CD14-positive monocyte (primary cell): ENCODE results near the gene MVP. TPM values are rescaled to one million over a fixed set of nuclear protein-coding genes. Genes with fewer than 3 reads are reported as not detected.

Experiments used
- DNase-seq, 3 donors: peaks; one replicate each; pipeline ENCODE4 v3.0.0-alpha.2; 2011 to 2022
- H2AFZ ChIP-seq: 2 replicates; pipeline ENCODE4 v1.6.0; 2012; ENCODE audit warnings: mild to moderate bottlenecking, low read depth, low read length, inconsistent platforms; ENCODE audit not compliant: insufficient read depth, poor library complexity, severe bottlenecking
- H3K27ac ChIP-seq, 2 donors: 1 replicate in 1 of 2; 2 replicates in 1 of 2; pipeline ENCODE4 v1.5.1; 2012 to 2013; ENCODE audit warnings: low read length in 2 of 2, control low read depth in 1 of 2, inconsistent platforms in 1 of 2, low read depth in 1 of 2, mild to moderate bottlenecking in 1 of 2
- H3K27me3 ChIP-seq, 2 donors: one replicate each; pipeline versions ENCODE4 v1.6.0 to v1.6.1; 2011 to 2013; ENCODE audit warnings: low read length in 2 of 2; ENCODE audit not compliant: control insufficient read depth in 2 of 2, insufficient read depth in 2 of 2
- H3K36me3 ChIP-seq, 2 donors: replicated peaks in 1 of 2; 1 replicate in 1 of 2; 2 replicates in 1 of 2; pipeline versions ENCODE4 v1.5.1 to v1.6.1; 2012 to 2013; ENCODE audit warnings: low read length in 2 of 2, control low read depth in 1 of 2, inconsistent platforms in 1 of 2, mild to moderate bottlenecking in 1 of 2; ENCODE audit not compliant: insufficient read depth in 2 of 2, control insufficient read depth in 1 of 2
- H3K4me1 ChIP-seq, 2 donors: 1 replicate in 1 of 2; 2 replicates in 1 of 2; pipeline versions ENCODE4 v1.5.1 to v1.6.1; 2012 to 2013; ENCODE audit warnings: low read length in 2 of 2, control low read depth in 1 of 2, inconsistent platforms in 1 of 2, mild to moderate bottlenecking in 1 of 2, moderate library complexity in 1 of 2; ENCODE audit not compliant: insufficient read depth in 2 of 2, control insufficient read depth in 1 of 2
- H3K4me2 ChIP-seq: replicated peaks from 2 replicates; pipeline ENCODE3; 2012; ENCODE audit warnings: low read length, moderate library complexity, mild to moderate bottlenecking; ENCODE audit not compliant: poor library complexity, severe bottlenecking; ENCODE audit errors: extremely low read depth
- H3K4me3 ChIP-seq, 3 experiments: fragments of 200-600 bp in 1 of 3; sonication (generic) in 1 of 3; replicated peaks in 1 of 3; 1 replicate in 2 of 3; 2 replicates in 1 of 3; pipeline ENCODE4 v1.5.1; 2011 to 2013; ENCODE audit warnings: low read length in 3 of 3, mild to moderate bottlenecking in 3 of 3, control low read depth in 2 of 3, low read depth in 2 of 3, inconsistent platforms in 1 of 3, moderate library complexity in 1 of 3
- H3K79me2 ChIP-seq: 2 replicates; pipeline ENCODE4 v1.6.0; 2012; ENCODE audit warnings: mild to moderate bottlenecking, control low read depth, inconsistent platforms, low read length, moderate library complexity; ENCODE audit not compliant: insufficient read depth
- H3K9ac ChIP-seq: 2 replicates; pipeline ENCODE4 v1.6.0; 2017; ENCODE audit warnings: low read length, mild to moderate bottlenecking; ENCODE audit not compliant: insufficient read depth, poor library complexity, severe bottlenecking
- H3K9me3 ChIP-seq, 2 donors: replicated peaks in 1 of 2; 1 replicate in 1 of 2; 2 replicates in 1 of 2; pipeline versions ENCODE4 v1.5.1 to v1.6.1; 2012 to 2013; ENCODE audit warnings: low read length in 2 of 2, control low read depth in 1 of 2; ENCODE audit not compliant: control insufficient read depth in 1 of 2, insufficient read depth in 1 of 2
- H4K20me1 ChIP-seq: 2 replicates; pipeline ENCODE4 v1.6.0; 2012; ENCODE audit warnings: mild to moderate bottlenecking, low read length, control low read depth, moderate library complexity; ENCODE audit not compliant: insufficient read depth
- H3K27ac Mint-ChIP-seq, 7 donors: one replicate each; pipeline ENCODE4 v1.8.0; 2020; ENCODE audit warnings: mild to moderate bottlenecking in 7 of 7, mixed read lengths in 7 of 7, moderate library complexity in 6 of 7, inconsistent platforms in 2 of 7
- H3K27me3 Mint-ChIP-seq, 3 donors: one replicate each; pipeline ENCODE4 v1.8.0; 2021 to 2022; ENCODE audit warnings: low read depth in 3 of 3, mild to moderate bottlenecking in 3 of 3, mixed read lengths in 3 of 3, moderate library complexity in 3 of 3, inconsistent platforms in 1 of 3
- H3K36me3 Mint-ChIP-seq, 2 donors: one replicate each; pipeline ENCODE4 v1.8.0; 2020; ENCODE audit warnings: mixed read lengths in 2 of 2, inconsistent platforms in 1 of 2, mild to moderate bottlenecking in 1 of 2
- H3K4me1 Mint-ChIP-seq: one replicate; pipeline ENCODE4 v1.8.0; 2020; ENCODE audit warnings: mild to moderate bottlenecking, mixed read lengths
- H3K4me3 Mint-ChIP-seq, 2 donors: one replicate each; pipeline ENCODE4 v1.8.0; 2020; ENCODE audit warnings: mild to moderate bottlenecking in 2 of 2, mixed read lengths in 2 of 2, moderate library complexity in 1 of 2
- H3K9me3 Mint-ChIP-seq, 7 donors: one replicate each; pipeline ENCODE4 v1.8.0; 2020 to 2022; ENCODE audit warnings: mixed read lengths in 7 of 7, mild to moderate bottlenecking in 6 of 7, moderate library complexity in 6 of 7, inconsistent platforms in 2 of 7
- CTCF ChIP-seq: fragments of 200-600 bp; IDR thresholded peaks from one replicate; pipeline ENCODE4 v1.8.0; 2022; ENCODE audit warnings: antibody characterized with exemption, mild to moderate bottlenecking
- WGBS: methylation state at CpG from one replicate; pipeline ENCODE4 v1.1.5; 2013; ENCODE audit warnings: missing lambda C conversion rate; ENCODE audit not compliant: insufficient coverage; 5-methylcytosine and 5-hydroxymethylcytosine counted together
- intact Hi-C, 2 donors: fragments of 100-400 bp; cut with micrococcal nuclease; formaldehyde crosslinking; loops; one replicate each; pipeline versions ENCODE4 v1.15.0 to v1.15.1; 2023
- polyA plus RNA-seq, 3 donors: library from polyadenylated mRNA; depleted of rRNA in 1 of 3; unstranded in 2 of 3; stranded (reverse) in 1 of 3; fragments of 300-500 nt in 2 of 3; fragments of >200 nt in 1 of 3; fragmentation: Illumina TruSeq in 2 of 3; gene quantifications; 1 replicate in 2 of 3; 2 replicates in 1 of 3; pipeline ENCODE4 v1.2.3, GENCODE V29; 2012 to 2021

Gene MVP
- polyA plus RNA-seq, 3 donors: 146 to 274 (median 185) TPM

GRCh38 chr16:29794231-29794710, 26.0 kb upstream of the MVP start:
- H3K9me3 ChIP-seq: no peaks in the 10 kb centered on the region
- no peak for DNase-seq
- H3K36me3 ChIP-seq: peaks cover 24 to 28% of the 10 kb centered on the region in 2 donors
- no peak overlapping the region for H3K4me2 ChIP-seq
- H3K79me2 ChIP-seq: peaks cover 73% of the 10 kb centered on the region
- peaks cover 25 to 33% of the 10 kb centered on the region in 2 donors for H3K4me1 ChIP-seq
- Mint-ChIP-seq H3K4me3 (no peak overlapping the region), H3K27ac (peak overlapping the region in 5 of 7 donors; percentile 38 to 84 (median 55)), H3K36me3 (peaks cover 26 to 38% of the 10 kb centered on the region in 2 donors), H3K9me3 (peaks cover 0 to 2% (median 0%) of the 10 kb centered on the region in 7 donors), H3K4me1 (peaks cover 41% of the 10 kb centered on the region), H3K27me3 (peaks cover 0 to 1% (median 0%) of the 10 kb centered on the region in 3 donors)
- H3K4me3 ChIP-seq: no peak overlapping the region
- H3K9ac ChIP-seq: no peak overlapping the region
- WGBS: 100% methylated on average over 1 of the region's 3 CpGs
- H3K27ac ChIP-seq: peak overlapping the region in 1 of 2 donors; percentile 6
- TF ChIP-seq CTCF: no peak
- no peak overlapping the region for H2AFZ ChIP-seq
- H4K20me1 ChIP-seq: no peaks in the 10 kb centered on the region
- H3K27me3 ChIP-seq: no peaks in the 10 kb centered on the region
- intact Hi-C loops: no loop called here

GRCh38 chr16:29802416-29802935, 17.8 kb upstream of the MVP start:
- Mint-ChIP-seq H3K4me1 (peaks cover 15% of the 10 kb centered on the region), H3K9me3 (peaks cover 0 to 1% (median 0%) of the 10 kb centered on the region in 7 donors), H3K27ac (peak overlapping the region in 1 of 7 donors; percentile 53), H3K4me3 (no peak overlapping the region), H3K36me3 (peaks cover 37 to 45% of the 10 kb centered on the region in 2 donors), H3K27me3 (peaks cover 0 to 3% (median 2%) of the 10 kb centered on the region in 3 donors)
- intact Hi-C loops: no loop called here
- no peak overlapping the region for H3K27ac ChIP-seq
- no peaks in the 10 kb centered on the region for H3K27me3 ChIP-seq
- H2AFZ ChIP-seq: no peak overlapping the region
- no peak overlapping the region for H3K9ac ChIP-seq
- H3K9me3 ChIP-seq: no peaks in the 10 kb centered on the region
- peaks cover 26 to 45% of the 10 kb centered on the region in 2 donors for H3K36me3 ChIP-seq
- H3K4me3 ChIP-seq: no peak overlapping the region
- peaks cover 6% of the 10 kb centered on the region for H3K79me2 ChIP-seq
- H4K20me1 ChIP-seq: no peaks in the 10 kb centered on the region
- peaks cover 16 to 22% of the 10 kb centered on the region in 2 donors for H3K4me1 ChIP-seq
- WGBS: 100% methylated on average over 2 of the region's 8 CpGs
- H3K4me2 ChIP-seq: no peak overlapping the region
- DNase-seq: no peak
- TF ChIP-seq CTCF: no peak
